Measurements from ENCODE around the gene ALKBH4. TPM values are rescaled to one million over a fixed set of nuclear protein-coding genes. Genes with fewer than 3 reads are reported as not detected.

ALKBH4 gene
- polyA plus RNA-seq, 1 of the 3 experiments (the other 2 are of a cell fraction), result 18.1 TPM

GRCh38 chr7:102439963-102440795 lies 24.5 kb downstream of the ALKBH4 start:
- Histone ChIP-seq H3F3A (replicated peaks; ENCODE audit: insufficient read depth) (peaks cover 12% of the 10 kb centered on the region), H3K9me3 (no peaks in the 10 kb centered on the region), H3K9ac (peak overlapping the region; percentile 14; the same call in 1 of the 2 replicates), H4K20me1 (ENCODE audit: insufficient read depth) (no peaks in the 10 kb centered on the region), H3K4me1 (ENCODE audit: control insufficient read depth in 1 of 2, insufficient read depth in 2 of 2, low read depth in 1 of 2, low read length in 1 of 2) (peaks cover 7 to 12% of the 10 kb centered on the region in 2 experiments; a peak in 2 of 4 replicates), H3K4me3 (ENCODE audit: low read depth in 2 of 2, low read length in 1 of 2) (no peak overlapping the region), H3K36me3 (replicated peaks in 1 of 2; ENCODE audit: control insufficient read depth in 1 of 2, insufficient read depth in 2 of 2, low read length in 1 of 2) (peaks cover 2 to 52% of the 10 kb centered on the region in 2 experiments), H3K79me2 (ENCODE audit: insufficient read depth) (peaks cover 50% of the 10 kb centered on the region), H3K27ac (ENCODE audit: low read depth in 2 of 2, low read length in 1 of 2) (peak overlapping the region; percentile 41 to 69), H3K4me2 (peak overlapping the region; percentile 59), H3K9me2 (no peaks in the 10 kb centered on the region), H2AFZ (ENCODE audit: low read depth) (peak overlapping the region; percentile 6; the same call in 1 of the 2 replicates), H3K27me3 (ENCODE audit: insufficient read depth) (no peaks in the 10 kb centered on the region)
- peak; percentile 40 for DNase-seq
- peak; percentile 31; the same call in 1 of the 2 replicates for TF ChIP-seq POLR2AphosphoS5 (IDR thresholded peaks at IDR 0.05; ENCODE audit: low read depth, low read length)
- TF ChIP-seq JUND (IDR thresholded peaks at IDR 0.05), result peak; percentile 88; the same call in 1 of the 2 replicates
- TF ChIP-seq ELF1 (IDR thresholded peaks at IDR 0.05), result no peak
- TF ChIP-seq PBX3 (IDR thresholded peaks at IDR 0.05), result peak; percentile 59
- peak; percentile 95 for TF ChIP-seq FOSL2 (IDR thresholded peaks at IDR 0.05; ENCODE audit: borderline replicate concordance, low read depth)
- TF ChIP-seq TEAD4 (IDR thresholded peaks at IDR 0.05; ENCODE audit: borderline replicate concordance, insufficient read depth), result 0 out of 2 replicates have a peak, but pooled peaks have one; percentile 64
- no peak for TF ChIP-seq FOXM1 (IDR thresholded peaks at IDR 0.05; ENCODE audit: low read depth)
- TF ChIP-seq NFIC (IDR thresholded peaks at IDR 0.05; ENCODE audit: borderline replicate concordance), result peak; percentile 96
- TF ChIP-seq TCF12 (IDR thresholded peaks at IDR 0.05), result peak; percentile 66; the same call in 1 of the 2 replicates
- 40% methylated on average over 17 of the region's 17 CpGs for WGBS (ENCODE audit: low lambda C conversion rate)
- CTCF ChIA-PET, result interaction anchor here (1.0 to 6.5 kb wide), 6 partner anchors 10 to 167 kb away, joined by 3 to 40 read pairs (median 4); partner anchors contain the start of gene PRKRIP1
- POLR2A ChIA-PET, result interaction anchor here (0.6 kb wide), 1 partner anchor 8 kb away, joined by 3 read pairs; no protein-coding TSS in a partner anchor

- H3K9me2 ChIP-seq, result no peaks in the 10 kb centered on the region
- peaks cover 14 to 15% of the 10 kb centered on the region in 2 experiments; a peak in 3 of 4 replicates for H3K4me1 ChIP-seq (ENCODE audit: control insufficient read depth in 1 of 2, insufficient read depth in 2 of 2, low read depth in 1 of 2, low read length in 1 of 2)
- H3K4me2 ChIP-seq, result no peak overlapping the region
- no peak overlapping the region for H3K27ac ChIP-seq (ENCODE audit: low read depth in 2 of 2, low read length in 1 of 2)
- ChIA-PET CTCF (interaction anchor here (0.7 to 2.5 kb wide), 4 partner anchors 15 to 156 kb away, joined by 3 to 12 read pairs (median 4); no protein-coding TSS in a partner anchor), POLR2A (no interaction called here)
- peaks cover 56% of the 10 kb centered on the region for H3K79me2 ChIP-seq (ENCODE audit: insufficient read depth)
- DNase-seq, result peak; percentile 12
- H3K27me3 ChIP-seq (ENCODE audit: insufficient read depth), result no peaks in the 10 kb centered on the region
- WGBS (ENCODE audit: low lambda C conversion rate), result 94% methylated on average over 10 of the region's 10 CpGs
- no peak overlapping the region for H2AFZ ChIP-seq (ENCODE audit: low read depth)
- H3F3A ChIP-seq (replicated peaks; ENCODE audit: insufficient read depth), result peaks cover 24% of the 10 kb centered on the region
- H3K4me3 ChIP-seq (ENCODE audit: low read depth in 2 of 2, low read length in 1 of 2), result no peak overlapping the region
- no peaks in the 10 kb centered on the region for H3K9me3 ChIP-seq
- no peaks in the 10 kb centered on the region for H4K20me1 ChIP-seq (ENCODE audit: insufficient read depth)
- H3K36me3 ChIP-seq (replicated peaks in 1 of 2; ENCODE audit: control insufficient read depth in 1 of 2, insufficient read depth in 2 of 2, low read length in 1 of 2), result peaks cover 0 to 34% of the 10 kb centered on the region in 2 experiments
- no peak overlapping the region for H3K9ac ChIP-seq
- TF ChIP-seq CTCF (IDR thresholded peaks at IDR 0.05) (no peak), RCOR1 (IDR thresholded peaks at IDR 0.05; ENCODE audit: low read length) (no peak), MEF2A (IDR thresholded peaks at IDR 0.05; ENCODE audit: borderline replicate concordance, low read depth) (no peak), REST (IDR thresholded peaks at IDR 0.05; ENCODE audit: low read depth, low read length) (no peak), SMC3 (IDR thresholded peaks at IDR 0.05; ENCODE audit: low read depth, low read length) (no peak), EZH2phosphoT487 (IDR thresholded peaks at IDR 0.05; ENCODE audit: borderline replicate concordance, low read depth) (no peak), RAD21 (IDR thresholded peaks at IDR 0.05; ENCODE audit: low read length) (no peak), GATA2 (CRISPR knock-in tag; IDR thresholded peaks at IDR 0.05) (no peak), FOSL2 (IDR thresholded peaks at IDR 0.05; ENCODE audit: borderline replicate concordance, low read depth) (no peak), YY1 (IDR thresholded peaks at IDR 0.05; ENCODE audit: low read depth) (no peak), CHD2 (IDR thresholded peaks at IDR 0.05; ENCODE audit: low read length, partially characterized antibody) (no peak), USF2 (IDR thresholded peaks at IDR 0.05; ENCODE audit: borderline replicate concordance, low read depth, low read length) (no peak)
These were observed 28.5 kb downstream of the ALKBH4 start for GRCh38 chr7:102436118-102436517.

Data from SK-N-SH (cell line).